HG03354 (cell line): ENCODE results near the gene HPSE.
"Not testable (repeated sequence)": the region's sequence is repeated elsewhere in the genome, so short reads cannot be mapped to it uniquely, and the experiment has no call there.

Experiments used
- ATAC-seq: cut with Tn5 transposase; IDR thresholded peaks from one replicate; pipeline ENCODE4 v1.9.1; 2021; ENCODE audit warnings: mild to moderate bottlenecking; ENCODE audit not compliant: unreplicated experiment, poor library complexity, severe bottlenecking

The HPSE gene

DNA sequence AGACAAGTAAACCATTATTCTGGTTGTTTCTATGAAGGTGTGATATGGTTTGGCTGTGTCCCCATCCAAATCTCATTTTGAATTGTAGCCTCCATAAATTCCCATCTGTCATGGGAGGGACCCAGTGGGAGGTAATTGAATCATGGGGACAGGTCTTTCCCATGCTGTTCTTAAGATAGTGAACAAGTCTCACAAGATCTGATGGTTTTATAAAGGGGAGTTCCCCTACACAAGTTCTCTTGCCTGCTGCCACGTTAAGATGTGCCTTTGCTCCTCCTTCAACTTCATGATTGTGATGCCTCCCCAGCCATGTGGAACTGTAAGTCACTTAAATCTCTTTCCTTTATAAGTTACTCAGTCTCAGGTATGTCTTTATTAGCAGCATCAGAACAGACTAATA lies 46.3 kb downstream of the HPSE start:
- not testable (repeated sequence) for ATAC-seq

DNA sequence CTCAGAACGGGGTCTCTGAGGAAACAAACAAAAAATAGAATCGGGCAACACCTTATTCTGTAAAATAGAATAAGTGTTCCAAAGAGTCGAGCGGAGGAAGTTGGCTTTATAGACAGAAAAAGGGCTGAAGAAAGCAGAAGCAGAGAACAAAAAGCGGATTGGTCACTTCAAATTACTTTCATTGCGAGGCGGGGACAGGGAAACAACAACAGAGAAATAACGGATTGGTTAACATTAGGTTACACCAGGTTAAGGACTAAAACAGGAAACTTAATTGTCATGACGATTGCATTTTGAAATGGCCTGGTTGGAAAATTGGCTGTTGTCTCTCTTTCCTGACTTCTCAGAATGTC lies 49.6 kb downstream of the HPSE start:
- peak; percentile 1 for ATAC-seq

DNA sequence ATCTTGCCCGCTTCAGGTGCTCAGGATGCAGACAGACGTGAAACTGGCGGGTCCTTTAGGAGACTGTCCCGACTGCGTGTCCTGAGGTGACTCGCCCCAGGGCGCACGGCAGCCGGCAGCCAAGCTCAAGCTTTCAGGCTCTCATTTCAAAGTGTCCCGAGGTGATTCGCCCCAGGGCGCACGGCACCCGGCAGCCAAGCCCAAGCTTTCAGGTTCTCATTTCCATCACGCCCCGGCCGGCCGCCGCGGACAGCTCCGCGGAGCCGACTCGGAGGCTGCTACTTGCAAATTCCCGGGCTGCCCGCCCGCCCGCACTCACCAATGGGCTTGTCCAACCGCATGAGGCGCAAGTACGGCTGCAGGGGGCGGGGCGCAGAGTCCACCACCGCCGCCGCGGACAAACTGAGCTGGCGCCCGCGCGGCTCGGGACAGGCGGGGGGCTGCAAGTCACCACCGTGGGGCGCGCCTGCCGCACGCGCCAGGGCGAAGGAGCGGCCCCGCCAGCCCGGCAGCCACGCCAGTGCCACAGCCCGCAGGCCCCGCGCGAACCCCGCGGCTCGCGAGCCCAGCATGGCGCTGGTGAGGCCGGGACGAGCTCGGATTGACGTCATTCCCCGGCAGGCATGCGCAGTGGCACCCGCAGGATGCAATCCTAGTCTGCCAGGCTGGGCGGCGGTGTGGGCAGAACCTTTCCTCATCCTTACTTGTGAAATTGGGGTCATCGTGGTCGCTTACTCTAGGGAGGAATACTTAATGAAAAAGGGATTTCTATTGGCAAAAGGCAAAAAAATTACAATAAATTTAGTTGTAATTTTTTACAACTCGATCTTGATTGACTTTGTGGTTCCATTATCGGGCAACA lies 50.2 kb downstream of the HPSE start, which contains the start of gene COQ2:
Gene COQ2 (minus strand): TSS at position 606 of the 862 bp plus-strand sequence. CDS start 34 bp downstream, at position 572.
- peak; percentile 87 for ATAC-seq

DNA sequence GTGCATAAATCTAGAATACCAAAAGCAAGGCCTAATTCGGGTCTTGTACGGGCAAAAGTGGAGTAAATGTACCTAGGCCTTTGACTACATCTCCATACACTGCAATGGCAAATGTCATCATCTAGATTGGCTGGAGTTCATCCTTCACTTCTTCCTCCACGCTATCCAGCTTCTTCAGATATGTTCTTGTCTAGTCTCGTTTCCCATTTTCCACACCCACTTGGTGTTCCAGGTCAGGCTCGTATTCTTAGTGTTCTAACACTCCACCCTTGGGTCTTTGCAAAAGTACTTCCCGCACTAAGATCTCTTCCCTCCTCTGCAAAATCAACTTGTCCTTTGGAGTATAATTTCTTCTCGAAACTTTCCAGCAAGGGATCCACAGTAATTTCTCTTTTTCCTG lies 51.5 kb downstream of the HPSE start:
- no peak for ATAC-seq

DNA sequence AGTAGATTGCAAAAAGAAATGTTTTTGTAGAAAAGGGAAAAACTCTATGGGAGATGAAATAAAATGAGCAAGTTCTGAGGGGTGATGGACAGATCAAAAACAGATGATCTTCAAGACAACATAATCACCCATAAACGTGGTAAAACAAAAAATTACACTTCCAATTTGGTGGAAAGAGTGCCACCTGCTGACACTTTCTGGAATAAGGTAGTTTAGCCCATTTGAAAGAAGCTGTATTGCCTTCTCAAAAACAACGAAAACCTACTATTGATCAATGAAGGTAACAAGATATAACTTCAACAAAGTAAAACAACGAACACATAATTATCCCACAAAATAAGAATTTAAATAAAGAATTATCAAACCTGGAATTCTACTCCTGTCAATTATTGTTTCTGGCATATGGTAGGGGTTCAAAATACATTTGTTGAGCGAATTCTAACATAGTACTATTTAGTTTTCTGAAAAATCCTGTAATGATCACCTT lies 52.6 kb downstream of the HPSE start:
- ATAC-seq = no peak

DNA sequence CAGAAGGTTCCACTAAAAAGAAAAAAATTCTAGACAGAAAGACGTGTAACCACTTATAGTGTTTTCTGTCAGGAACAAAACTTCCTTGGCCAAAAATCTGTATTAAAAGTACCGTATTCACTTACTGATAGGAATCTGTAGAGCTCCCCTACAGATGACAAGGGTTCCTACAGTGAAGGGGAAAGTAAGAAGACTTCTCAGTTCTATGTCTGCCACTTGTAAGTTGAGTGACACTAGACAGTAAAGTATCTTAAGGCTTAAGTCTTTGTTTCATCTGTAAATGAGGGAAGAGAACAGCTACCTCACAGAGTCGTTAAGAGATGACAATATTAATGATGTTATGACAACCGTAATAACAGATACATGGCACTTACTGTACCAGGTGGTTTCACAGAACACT lies 53.3 kb downstream of the HPSE start:
- ATAC-seq = peak; percentile 14

DNA sequence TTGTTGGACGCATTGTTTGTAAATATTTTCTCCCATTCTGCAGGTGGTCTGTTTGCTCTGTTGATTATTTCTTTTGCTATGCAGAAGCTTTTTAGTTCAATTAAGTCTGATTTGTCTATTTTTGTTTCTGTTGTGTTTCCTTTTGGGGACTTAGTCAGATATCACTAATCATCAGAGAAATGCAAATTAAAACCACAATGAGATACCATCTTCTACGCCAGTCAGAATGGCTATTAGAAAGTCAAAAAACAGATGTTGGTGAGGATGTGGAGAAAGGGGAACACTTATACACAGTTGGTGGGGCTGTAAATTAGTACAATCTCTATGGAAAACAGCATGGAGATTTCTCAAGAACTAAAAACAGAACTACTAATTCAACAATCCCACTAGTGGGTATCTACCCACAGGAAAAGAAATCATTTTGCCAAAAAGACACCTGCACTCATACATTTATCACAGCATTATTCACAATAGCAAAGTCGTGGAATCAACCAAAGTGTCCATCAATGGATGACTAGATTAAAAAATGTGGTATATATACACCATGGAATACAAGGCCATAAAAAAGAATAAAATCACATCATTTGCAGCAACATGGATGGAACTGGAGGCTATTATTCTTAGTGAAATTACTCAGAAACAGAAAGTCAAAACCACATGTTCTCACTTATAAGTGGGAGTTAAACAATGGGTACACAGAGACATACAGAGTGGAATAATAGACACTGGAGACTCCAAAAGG lies 58.2 kb downstream of the HPSE start:
- peak; percentile 87 for ATAC-seq

DNA sequence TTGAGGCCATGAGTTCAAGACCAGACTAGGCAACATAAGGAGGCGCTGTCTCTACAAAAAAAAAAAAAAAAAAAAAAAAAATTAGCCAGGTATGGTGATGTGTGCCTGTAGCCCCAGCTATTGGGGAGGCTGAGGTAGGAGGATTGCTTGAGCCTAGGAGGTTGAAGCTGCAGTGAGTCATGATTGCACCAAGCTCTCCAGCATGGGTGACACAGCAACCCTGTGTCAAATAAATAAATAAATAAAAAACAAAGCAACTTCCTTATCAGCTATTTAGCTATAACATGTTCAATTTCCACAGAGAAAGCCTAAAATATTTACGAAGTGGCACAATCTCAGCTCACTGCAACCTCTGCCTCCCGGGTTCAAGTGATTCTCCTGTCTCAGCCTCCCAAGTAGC lies 60.7 kb downstream of the HPSE start:
- not testable (repeated sequence) for ATAC-seq

DNA sequence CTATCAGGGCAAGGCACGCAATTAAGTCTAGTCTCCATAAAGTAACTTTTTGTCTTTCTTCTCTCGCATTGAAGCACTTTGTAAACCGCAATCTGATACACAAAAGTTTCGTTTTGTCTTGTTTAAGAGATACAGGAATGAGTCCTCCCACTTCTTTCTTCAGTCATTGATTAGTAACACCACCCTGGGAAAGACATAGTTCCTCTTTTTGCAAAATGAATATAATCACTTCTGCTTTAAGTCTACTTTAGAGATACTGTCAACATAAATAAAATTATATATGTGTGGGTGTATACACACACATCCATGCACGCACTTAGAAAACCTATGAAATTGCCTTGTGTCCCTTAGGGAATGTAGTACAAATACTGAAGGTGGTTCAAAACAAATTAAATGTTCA lies 61.7 kb downstream of the HPSE start:
- ATAC-seq = peak; percentile 82

DNA sequence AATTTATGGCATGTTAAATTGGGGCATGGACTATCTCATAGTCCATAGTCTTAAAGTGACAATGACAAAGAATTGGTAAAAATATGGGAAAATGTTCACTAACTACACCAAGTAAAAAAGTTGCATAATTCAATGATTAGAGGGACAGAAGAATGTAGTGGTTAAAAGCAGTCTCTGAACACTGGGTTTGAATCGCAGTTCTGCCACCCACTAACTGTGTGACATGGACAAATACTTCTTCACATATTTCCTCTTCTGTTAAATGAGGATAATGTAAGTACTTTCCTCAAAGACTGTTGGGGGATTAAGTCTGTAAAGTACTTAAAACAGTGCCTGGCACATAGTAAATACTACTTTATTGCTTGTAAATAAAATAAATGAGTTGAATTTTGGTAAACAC lies 65.4 kb downstream of the HPSE start:
- ATAC-seq = no peak

DNA sequence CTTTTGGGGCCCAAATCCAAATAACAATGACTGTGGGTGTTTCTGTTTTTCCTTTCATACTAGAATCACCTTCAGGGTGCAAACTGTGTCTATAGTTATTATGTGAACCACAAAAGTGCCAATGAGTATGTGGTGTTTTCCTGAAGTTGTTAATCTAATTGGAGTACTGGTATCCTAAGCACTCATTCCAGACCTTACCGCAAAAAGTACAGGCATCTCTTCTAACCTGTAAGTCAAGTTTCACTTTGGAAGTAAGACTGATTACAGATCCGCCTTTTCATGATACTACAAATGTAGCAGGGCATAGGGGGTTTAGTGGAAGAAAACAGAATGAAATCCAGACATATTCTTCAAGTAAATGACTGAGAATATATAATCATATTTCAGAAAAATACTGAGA lies 66.2 kb downstream of the HPSE start:
- ATAC-seq = no peak

DNA sequence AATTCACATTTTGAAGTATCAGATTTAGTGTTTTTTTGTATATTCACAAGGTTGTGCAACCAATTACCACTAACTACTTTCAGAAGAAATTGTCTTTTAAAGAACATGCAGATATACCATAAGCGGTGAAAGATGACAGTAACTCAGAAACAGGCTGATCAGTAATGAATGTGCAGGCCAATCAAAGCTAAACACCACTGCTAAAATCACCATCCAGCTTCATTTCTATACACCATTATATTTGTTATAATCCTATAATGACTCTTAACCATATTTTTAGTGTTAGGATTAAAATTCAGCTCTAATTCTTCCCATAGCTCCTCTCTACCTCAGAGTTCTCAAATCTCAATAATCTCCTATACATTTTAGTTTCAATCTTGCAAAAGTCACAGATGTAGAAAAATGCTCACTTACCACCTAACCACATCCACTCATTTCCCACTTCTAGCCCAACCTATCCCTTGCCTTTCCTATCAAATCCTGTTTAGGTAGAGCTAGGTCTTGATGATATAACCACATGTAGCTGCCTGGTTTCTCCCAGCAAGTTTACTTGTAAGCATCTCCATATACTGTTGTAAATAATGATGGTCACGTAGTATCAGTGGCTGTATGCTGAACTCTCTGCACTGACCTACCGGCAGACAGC lies 66.7 kb downstream of the HPSE start:
- no peak for ATAC-seq

DNA sequence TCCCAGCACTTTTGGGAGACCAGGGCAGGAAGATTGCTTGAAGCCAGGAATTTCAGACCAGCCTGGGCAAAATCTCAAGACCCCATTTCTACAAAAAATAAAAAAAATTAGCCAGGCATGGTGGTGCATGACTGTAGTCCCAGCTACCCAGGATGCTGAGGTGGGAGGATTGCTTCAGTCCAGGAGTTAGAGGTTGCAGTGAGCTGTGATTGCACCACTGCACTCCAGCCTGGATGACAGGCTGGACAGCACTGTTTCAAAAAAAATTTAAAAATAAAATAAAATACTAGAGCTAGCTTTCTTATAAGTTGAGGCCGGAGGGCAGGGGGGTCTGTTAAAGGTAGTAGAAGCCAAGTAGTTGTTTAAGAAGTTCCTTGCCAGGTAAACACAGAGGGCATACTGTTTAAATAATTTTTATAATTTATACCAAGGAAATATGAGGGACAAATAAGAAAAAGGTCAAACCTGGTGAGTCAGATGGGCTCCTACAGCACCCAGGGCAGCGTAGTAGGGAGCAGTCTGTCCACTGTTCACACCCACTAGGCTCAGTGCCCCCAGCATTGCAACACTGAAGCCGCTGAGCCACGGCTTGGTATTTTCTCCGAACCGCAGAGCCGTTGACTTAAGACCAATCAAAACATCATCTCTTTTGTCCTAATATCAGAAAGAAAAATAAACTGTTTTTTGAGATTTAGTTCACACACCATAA lies 67.4 kb downstream of the HPSE start:
- no peak for ATAC-seq

DNA sequence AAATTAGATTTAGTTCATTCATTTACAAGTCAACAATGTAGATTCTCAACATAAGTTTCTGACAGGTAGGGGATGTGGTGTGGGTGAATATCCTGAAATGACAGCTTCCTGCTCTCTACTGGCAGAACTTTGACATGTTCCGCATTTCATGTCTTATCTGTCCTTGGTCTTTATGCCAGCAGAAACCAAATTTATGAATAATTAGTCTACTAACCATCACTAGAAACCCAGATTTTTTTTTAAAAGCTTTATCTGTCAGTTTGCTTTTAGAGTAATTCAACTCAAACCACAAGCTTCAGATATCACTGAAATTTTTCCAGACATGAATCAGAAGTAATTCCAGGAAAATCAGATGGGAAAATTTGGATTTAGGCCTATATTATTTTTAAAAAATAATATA lies 68.0 kb downstream of the HPSE start:
- ATAC-seq = no peak

DNA sequence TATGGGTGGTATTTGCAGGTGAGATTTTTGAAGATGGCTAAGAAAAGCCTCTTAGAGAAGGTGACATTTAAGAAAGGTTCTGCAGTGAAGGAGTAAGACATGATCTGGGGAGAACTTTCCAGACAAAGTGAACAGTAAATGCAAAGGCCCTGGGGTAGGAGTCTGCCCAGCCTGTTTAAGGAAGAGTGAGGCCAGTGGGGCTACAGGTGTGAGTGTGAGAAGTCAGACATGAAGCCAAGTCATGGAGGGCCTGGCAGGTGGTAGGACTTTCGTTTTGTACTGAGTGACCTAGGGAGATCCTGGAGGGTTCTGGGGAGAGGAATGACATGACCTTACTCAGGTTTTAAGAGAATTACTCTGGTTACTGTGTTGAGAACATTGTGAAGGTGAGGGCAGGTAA lies 71.5 kb downstream of the HPSE start:
- no peak for ATAC-seq

DNA sequence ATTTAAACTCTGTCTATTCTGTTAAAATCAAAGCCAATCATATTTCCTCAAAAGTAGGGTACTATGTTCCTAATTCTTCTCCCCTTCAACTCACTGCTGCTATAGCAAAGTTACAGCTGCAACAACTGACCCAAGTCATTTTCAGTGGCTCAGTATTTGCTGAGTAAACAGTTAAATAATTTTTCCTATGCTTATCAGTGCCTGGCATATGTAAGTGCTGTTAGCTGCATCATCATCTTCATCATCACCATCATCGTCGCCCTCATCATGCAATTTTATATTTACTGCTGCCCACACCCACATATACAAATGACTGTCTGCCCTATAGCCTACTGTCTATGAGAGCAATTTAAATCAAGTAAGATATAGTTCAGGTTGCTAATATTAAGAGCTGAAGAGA lies 72.0 kb downstream of the HPSE start:
- ATAC-seq = no peak

DNA sequence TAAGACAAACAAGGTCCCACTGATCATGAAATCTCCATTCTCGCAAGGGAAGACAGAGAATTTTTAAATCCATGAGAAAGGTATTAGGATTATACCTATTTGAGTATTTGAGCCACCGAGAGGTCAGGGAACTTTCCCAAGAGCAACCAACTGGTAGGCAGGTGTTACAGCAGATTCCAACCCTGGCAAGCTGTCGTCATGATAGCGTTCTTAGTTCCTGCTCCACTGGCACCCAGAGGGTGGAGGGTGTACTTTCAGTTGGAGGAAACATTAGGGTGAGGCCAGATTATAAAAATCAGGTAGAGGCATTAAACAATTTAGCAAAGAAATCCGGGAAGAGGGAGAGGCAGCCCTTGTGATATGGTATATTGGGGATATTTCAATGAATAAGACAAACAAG lies 73.3 kb downstream of the HPSE start:
- ATAC-seq = no peak

DNA sequence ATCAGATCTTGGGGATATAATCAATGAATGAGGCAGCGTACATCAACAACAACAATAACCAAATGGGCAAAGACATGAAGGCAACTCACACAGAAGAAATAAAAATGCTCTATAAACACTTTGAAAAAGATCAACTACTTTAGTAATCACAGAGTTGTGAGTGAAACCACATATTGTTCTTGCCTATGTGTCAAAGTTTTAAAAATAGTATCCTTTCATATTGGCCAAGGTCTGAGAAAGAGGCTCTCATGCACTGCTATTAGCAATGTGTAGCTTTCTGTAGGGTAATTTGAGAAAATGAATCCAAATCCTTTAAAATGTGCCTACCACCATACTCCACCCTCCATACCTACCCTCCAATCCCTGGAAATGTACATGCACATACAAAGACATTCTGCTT lies 75.1 kb downstream of the HPSE start:
- ATAC-seq = no peak

DNA sequence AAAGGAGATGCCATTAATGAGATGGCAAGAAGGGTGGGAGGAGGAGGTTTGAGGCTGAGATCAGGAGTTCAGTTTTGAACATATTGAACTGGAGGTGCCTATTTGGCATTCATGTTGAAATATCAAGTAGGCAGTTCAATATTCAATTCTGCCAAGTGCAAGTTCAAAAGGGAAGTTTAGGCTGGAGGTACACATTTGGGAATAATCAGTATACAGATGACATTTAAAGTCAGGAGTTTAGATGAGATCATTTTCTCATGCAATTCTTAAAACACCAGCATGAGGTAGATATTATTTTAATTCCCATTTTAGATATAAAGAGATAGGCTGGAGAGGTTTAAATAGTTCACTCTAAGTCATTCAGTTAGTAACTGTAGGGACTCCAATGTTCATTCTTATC lies 76.2 kb downstream of the HPSE start:
- no peak for ATAC-seq

DNA sequence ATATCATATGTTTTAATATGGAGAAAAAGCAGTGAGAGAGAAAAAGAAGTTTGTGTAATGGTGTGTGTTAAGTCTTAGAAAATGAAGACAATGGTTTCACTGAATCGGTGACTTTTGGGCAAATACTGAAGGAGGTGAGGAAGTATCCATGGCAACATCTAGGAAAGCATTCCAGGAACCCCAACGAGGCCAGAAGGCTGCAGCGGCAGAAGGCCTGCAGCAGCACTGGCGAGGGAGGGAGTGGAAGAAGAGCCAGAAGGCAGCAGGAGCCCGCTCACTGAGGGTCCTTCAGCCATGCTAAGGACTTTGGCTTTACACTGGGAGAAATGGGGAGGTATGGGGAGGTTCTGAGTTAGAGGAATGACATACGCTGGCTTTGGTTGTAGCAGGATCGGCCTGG lies 76.8 kb downstream of the HPSE start:
- ATAC-seq = no peak
